ENCODE measurements around the gene DST.

Gene DST

DNA sequence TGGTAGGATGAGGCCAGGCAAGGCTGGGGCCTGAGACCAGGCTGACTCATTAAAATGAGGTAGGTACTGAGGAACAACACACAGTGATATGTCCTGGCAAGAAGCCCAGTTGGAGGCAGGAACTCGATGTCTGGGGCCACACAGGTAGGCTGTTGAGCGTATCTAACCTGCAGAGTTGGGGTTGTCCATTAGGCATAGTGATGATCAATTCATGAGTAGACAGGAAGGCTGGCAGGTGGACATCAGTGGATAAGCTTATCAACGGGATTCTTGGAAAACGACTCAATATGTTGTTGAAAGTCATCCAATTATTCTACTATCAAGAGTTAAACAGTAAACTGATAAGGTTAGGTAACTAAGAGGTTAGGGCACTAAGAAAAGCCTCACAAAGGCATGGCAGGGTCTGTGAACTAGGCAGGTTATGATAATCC lies 202.1 kb downstream of the DST start:
- no peak for DNase-seq (ENCODE audit: low read depth in 1 of 2, low spot score in 1 of 2)

GRCh38 chr6:56437171-56437900 lies 205.4 kb downstream of the DST start:
- DNase-seq (ENCODE audit: low read depth in 1 of 2, low spot score in 1 of 2) = no peak

- DNase-seq (ENCODE audit: low read depth in 1 of 2, low spot score in 1 of 2) = no peak
Observed at GRCh38 chr6:56435754-56436153, 206.9 kb downstream of the DST start.

DNA sequence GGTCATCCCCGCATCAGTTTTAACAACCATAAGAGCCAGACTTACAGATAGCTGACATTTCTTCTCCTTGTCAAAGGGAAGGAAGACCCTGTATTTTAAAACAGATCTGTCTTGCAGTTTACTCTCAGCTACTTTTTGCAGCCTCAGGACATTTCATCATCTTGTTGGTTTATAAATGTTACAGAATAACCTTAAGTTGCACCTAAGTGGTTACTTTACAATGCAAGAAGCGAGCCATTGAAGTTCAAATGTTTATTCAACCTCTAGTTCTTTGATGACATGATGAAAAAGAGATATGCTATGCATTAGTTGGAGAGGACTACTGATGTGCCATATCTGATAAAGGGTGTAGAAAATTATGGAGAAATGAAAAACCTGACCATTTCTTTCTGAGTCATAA lies 207.4 kb downstream of the DST start:
- no peak for DNase-seq (ENCODE audit: low read depth in 1 of 2, low spot score in 1 of 2)

DNA sequence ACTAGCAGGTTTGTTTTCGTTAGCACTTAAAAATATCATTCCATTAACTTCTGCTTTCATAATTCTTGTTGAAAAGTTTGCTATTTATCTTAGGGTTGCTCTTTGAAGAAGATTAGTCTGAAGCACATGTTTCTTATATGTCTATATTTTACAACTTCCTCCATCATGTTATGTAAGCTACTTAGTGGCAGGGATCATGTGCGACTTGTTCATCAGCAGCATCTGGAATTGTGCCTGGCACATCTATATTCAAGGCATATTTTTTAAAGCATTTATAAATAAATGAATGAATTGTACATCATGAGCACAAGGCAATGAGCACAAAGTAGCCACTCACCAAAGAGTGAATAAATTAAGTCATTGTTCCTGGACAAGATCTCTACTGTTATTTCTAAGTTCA lies 208.1 kb downstream of the DST start:
- DNase-seq (ENCODE audit: low read depth in 1 of 2, low spot score in 1 of 2) = no peak

DNA sequence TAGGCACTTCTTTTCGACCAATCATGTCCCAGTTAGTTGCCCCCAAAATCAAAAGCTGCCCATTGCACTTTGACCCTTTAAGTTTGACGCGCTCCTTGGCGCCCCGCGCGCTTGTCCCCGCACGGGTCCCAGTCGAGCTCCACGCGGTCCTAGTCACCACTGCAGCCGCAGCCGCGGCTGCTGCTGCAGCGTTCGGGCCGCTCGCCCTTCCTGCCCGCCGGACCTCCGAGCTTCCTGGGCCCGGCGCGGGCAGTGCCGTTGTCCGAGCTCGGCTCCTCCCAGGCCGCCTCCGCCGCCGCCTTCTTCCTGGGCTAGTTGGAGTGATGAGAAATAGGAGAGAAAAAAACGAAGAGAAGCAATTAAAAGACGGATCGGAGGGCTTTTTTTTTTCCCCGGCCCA lies 209.6 kb downstream of the DST start:
- DNase-seq (ENCODE audit: low read depth in 1 of 2, low spot score in 1 of 2) = no peak

- no peak for DNase-seq (ENCODE audit: low read depth in 1 of 2, low spot score in 1 of 2)
Observed at GRCh38 chr6:56432194-56432593, 210.5 kb downstream of the DST start.

GRCh38 chr6:56430629-56431600 lies 211.8 kb downstream of the DST start:
- DNase-seq (ENCODE audit: low read depth in 1 of 2, low spot score in 1 of 2) = no peak

GRCh38 chr6:56424542-56425083 lies 218.1 kb downstream of the DST start:
- no peak for DNase-seq (ENCODE audit: low read depth in 1 of 2, low spot score in 1 of 2)

- no peak for DNase-seq (ENCODE audit: low read depth in 1 of 2, low spot score in 1 of 2)
Observed at GRCh38 chr6:56424064-56424463, 218.6 kb downstream of the DST start.

DNA sequence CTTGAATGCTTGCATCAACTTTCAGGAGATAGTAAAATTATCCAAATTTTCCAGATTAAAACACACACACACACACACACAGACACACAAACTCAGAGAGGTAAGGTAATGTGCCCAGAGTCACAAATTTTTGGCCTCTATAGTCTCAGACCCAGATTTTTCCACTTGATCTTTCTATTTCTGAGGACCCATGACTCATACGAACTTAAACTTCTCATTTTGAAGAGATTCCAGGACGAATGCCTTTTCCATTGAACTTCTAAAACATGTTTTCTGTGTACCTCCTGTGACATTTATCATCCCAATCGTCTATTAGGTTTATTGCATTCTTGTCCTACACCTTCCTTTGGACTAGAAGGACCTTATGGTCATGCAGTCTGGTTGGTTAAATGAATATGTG lies 222.4 kb downstream of the DST start:
- DNase-seq (ENCODE audit: low read depth in 1 of 2, low spot score in 1 of 2) = no peak

DNA sequence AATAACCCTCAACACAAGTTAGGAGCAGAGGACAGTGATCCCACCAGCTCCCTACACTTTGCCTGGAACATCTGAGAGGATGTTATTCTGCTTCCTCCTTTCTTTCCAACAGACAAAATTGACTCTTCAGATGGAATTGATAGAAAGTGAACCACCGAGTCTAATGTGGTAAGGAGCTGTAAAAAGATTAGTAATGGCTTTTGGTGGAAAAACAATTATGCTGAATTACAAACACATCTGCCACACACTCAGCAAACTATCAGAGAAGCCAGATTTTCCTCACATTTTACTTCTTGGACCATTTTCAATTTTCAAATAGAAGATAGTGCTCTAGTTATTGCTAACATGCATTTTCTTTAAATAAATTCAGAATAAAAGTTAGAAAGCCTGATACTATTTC lies 223.5 kb downstream of the DST start:
- no peak for DNase-seq (ENCODE audit: low read depth in 1 of 2, low spot score in 1 of 2)

DNA sequence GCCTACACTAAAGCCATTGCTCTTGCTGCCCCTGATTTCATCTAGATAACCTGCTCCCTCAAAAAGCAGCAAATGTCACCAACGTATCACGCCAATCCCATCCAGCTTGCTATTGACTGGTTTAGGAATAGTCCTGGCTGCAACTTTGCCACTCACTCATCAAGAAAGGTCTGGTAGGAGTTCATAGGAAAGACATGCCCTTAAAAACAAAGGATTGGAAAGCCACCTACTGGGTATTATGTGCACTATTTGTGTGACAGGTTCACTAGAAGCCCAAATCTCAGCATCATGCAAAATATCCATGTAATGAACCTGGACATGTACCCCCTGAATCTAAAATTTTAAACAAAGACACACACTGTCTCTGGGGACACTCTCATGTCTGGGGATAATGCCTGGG lies 224.9 kb downstream of the DST start:
- no peak for DNase-seq (ENCODE audit: low read depth in 1 of 2, low spot score in 1 of 2)

DNA sequence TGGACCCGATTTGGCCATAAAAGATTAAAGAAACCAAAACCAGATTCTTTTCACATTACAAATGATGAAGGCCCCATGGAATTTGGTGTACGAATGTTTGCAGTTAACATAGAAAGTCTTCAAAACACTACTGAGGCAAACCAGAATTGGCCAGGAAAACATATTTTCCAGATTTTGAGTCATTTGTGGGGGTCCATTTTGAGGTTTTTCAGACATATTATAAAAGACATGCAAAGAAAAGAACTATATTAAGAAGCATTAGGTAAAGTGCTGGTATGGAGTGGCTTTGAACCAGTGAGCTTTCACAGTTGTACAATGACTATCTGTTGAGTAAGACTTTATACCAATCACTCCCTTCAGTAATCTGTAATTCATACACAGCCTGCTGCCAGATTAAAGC lies 226.4 kb downstream of the DST start:
- DNase-seq (ENCODE audit: low read depth in 1 of 2, low spot score in 1 of 2) = no peak

- no peak for DNase-seq (ENCODE audit: low read depth in 1 of 2, low spot score in 1 of 2)
Observed at GRCh38 chr6:56408976-56409375, 233.7 kb downstream of the DST start.
